Natural killer cell (primary cell): ENCODE results near the gene IL36RN. TPM values are rescaled to one million over a fixed set of nuclear protein-coding genes. Genes with fewer than 3 reads are reported as not detected.

ENCODE experiments used
- ATAC-seq, 3 donors: fragments of 150-1000 bp in 2 of 3; fragments of 200-7000 bp in 1 of 3; cut with Tn5 transposase; 1 replicate in 1 of 3; 2 replicates in 2 of 3; pipeline ENCODE4 v1.10.0; 2021; ENCODE audit warnings: mild to moderate bottlenecking in 2 of 3, moderate library complexity in 2 of 3
- DNase-seq, 2 donors: peaks; one replicate each; pipeline versions ENCODE4 v3.0.0 to v3.0.0-alpha.2; 2013 to 2021; ENCODE audit warnings: mixed read lengths in 1 of 2
- H3K27ac ChIP-seq: one replicate; pipeline ENCODE4 v1.5.1; 2013; ENCODE audit warnings: mild to moderate bottlenecking, low read length
- H3K27me3 ChIP-seq: one replicate; pipeline ENCODE4 v1.6.1; 2013; ENCODE audit warnings: low read length; ENCODE audit not compliant: control insufficient read depth, insufficient read depth
- H3K36me3 ChIP-seq: one replicate; pipeline ENCODE4 v1.6.1; 2013; ENCODE audit warnings: low read length; ENCODE audit not compliant: control insufficient read depth, insufficient read depth
- H3K4me1 ChIP-seq: one replicate; pipeline ENCODE4 v1.6.1; 2013; ENCODE audit warnings: low read length; ENCODE audit not compliant: control insufficient read depth, insufficient read depth
- H3K4me3 ChIP-seq: one replicate; pipeline ENCODE4 v1.5.1; 2013; ENCODE audit warnings: low read length
- H3K9me3 ChIP-seq: one replicate; pipeline ENCODE4 v1.6.1; 2013; ENCODE audit warnings: low read length; ENCODE audit not compliant: control insufficient read depth, insufficient read depth
- H3K27ac Mint-ChIP-seq, 2 donors: one replicate each; pipeline ENCODE4 v1.8.0; 2022; ENCODE audit warnings: mild to moderate bottlenecking in 2 of 2, mixed read lengths in 2 of 2, moderate library complexity in 1 of 2
- H3K27me3 Mint-ChIP-seq, 2 donors: one replicate each; pipeline ENCODE4 v1.8.0; 2022; ENCODE audit warnings: low read depth in 2 of 2, mixed read lengths in 2 of 2
- H3K36me3 Mint-ChIP-seq: one replicate; pipeline ENCODE4 v1.8.0; 2022; ENCODE audit warnings: mixed read lengths
- H3K4me1 Mint-ChIP-seq, 2 donors: one replicate each; pipeline ENCODE4 v1.8.0; 2022; ENCODE audit warnings: mixed read lengths in 2 of 2
- H3K4me3 Mint-ChIP-seq: one replicate; pipeline ENCODE4 v1.8.0; 2022; ENCODE audit warnings: mild to moderate bottlenecking, moderate library complexity, mixed read lengths
- H3K9me3 Mint-ChIP-seq, 2 donors: one replicate each; pipeline ENCODE4 v1.8.0; 2022; ENCODE audit warnings: mixed read lengths in 2 of 2
- CTCF ChIP-seq: fragments of 200-600 bp; IDR thresholded peaks from one replicate; pipeline ENCODE4 v1.8.0; 2022; ENCODE audit warnings: antibody characterized with exemption
- WGBS: methylation state at CpG from one replicate; pipeline ENCODE4 v1.1.7; 2013; ENCODE audit warnings: missing lambda C conversion rate; ENCODE audit not compliant: insufficient coverage; 5-methylcytosine and 5-hydroxymethylcytosine counted together
- intact Hi-C: fragments of 100-400 bp; cut with micrococcal nuclease; formaldehyde crosslinking; loops from one replicate; pipeline ENCODE4 v1.14.2; 2022
- total RNA-seq, 4 donors: library from RNA; stranded (reverse); fragments of 120-200 nt in 1 of 4; gene quantifications; one replicate each; pipeline versions ENCODE4 v1.2.3 to v1.2.4, GENCODE V29; 2013 to 2022

The IL36RN gene
- total RNA-seq, 3 donors from 2014 or later (not counting 1 experiment from before 2014, with no cell fraction given) = not detected

- Histone ChIP-seq H3K27me3 (peaks cover 3% of the 10 kb centered on the region), H3K4me1 (no peaks in the 10 kb centered on the region), H3K36me3 (no peaks in the 10 kb centered on the region), H3K4me3 (no peak overlapping the region), H3K27ac (no peak overlapping the region), H3K9me3 (peaks cover 8% of the 10 kb centered on the region)
- intact Hi-C loops = no loop called here
- 94% methylated on average over 2 of the region's 3 CpGs for WGBS
- H3K4me3 Mint-ChIP-seq = no peak overlapping the region
- H3K27me3 Mint-ChIP-seq = peaks cover 19 to 41% of the 10 kb centered on the region in 2 donors
- no peak for TF ChIP-seq CTCF
- peaks cover 7% of the 10 kb centered on the region for H3K36me3 Mint-ChIP-seq
- no peak for DNase-seq
- ATAC-seq = peak in 2 of 3 donors; percentile 24 to 42
- H3K4me1 Mint-ChIP-seq = peaks cover 9% of the 10 kb centered on the region in 2 donors
- no peak overlapping the region for H3K27ac Mint-ChIP-seq
- no peaks in the 10 kb centered on the region for H3K9me3 Mint-ChIP-seq
Observed at GRCh38 chr2:113053666-113054065, 5.3 kb upstream of the IL36RN start.

GRCh38 chr2:113054066-113054465 is 4.9 kb upstream of the IL36RN start:
- DNase-seq (no peak), ATAC-seq (no peak)
- no peak overlapping the region for H3K4me3 Mint-ChIP-seq
- Histone ChIP-seq H3K27me3 (peaks cover 3% of the 10 kb centered on the region), H3K9me3 (peaks cover 8% of the 10 kb centered on the region), H3K27ac (no peak overlapping the region), H3K36me3 (no peaks in the 10 kb centered on the region), H3K4me1 (no peaks in the 10 kb centered on the region), H3K4me3 (no peak overlapping the region)
- no peak overlapping the region for H3K27ac Mint-ChIP-seq
- peaks cover 7% of the 10 kb centered on the region for H3K36me3 Mint-ChIP-seq
- H3K27me3 Mint-ChIP-seq = peaks cover 19 to 41% of the 10 kb centered on the region in 2 donors
- TF ChIP-seq CTCF = no peak
- intact Hi-C loops = no loop called here
- no peaks in the 10 kb centered on the region for H3K9me3 Mint-ChIP-seq
- H3K4me1 Mint-ChIP-seq = peaks cover 9% of the 10 kb centered on the region in 2 donors

DNA sequence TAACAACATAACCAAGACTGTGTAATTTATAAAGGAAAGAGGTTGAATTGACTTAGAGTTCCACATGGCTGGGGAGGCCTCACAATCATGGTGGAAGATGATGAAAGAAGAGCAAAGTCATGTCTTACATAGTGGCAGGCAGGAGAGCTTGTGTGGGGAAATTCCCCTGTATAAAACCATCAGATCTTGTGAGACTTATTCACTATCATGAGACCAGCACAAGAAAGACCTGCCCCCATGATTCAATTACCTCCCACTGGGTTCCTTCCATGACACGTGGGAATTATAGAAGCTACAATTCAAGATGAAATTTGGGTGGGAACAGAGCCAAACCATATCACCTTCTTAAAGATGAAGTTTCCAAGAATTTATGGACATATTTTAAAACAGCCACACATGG is 2.5 kb upstream of the IL36RN start:
- intact Hi-C loops = no loop called here
- Histone ChIP-seq H3K4me3 (no peak overlapping the region), H3K27ac (no peak overlapping the region), H3K27me3 (peaks cover 3% of the 10 kb centered on the region), H3K36me3 (no peaks in the 10 kb centered on the region), H3K9me3 (peaks cover 4% of the 10 kb centered on the region), H3K4me1 (no peaks in the 10 kb centered on the region)
- peaks cover 14 to 41% of the 10 kb centered on the region in 2 donors for H3K27me3 Mint-ChIP-seq
- peaks cover 7% of the 10 kb centered on the region for H3K36me3 Mint-ChIP-seq
- DNase-seq = no peak
- H3K27ac Mint-ChIP-seq = no peak overlapping the region
- ATAC-seq = no peak
- no peak overlapping the region for H3K4me3 Mint-ChIP-seq
- H3K4me1 Mint-ChIP-seq = peaks cover 9% of the 10 kb centered on the region in 2 donors
- WGBS = 75% methylated on average over 1 of the region's 1 CpG
- no peaks in the 10 kb centered on the region for H3K9me3 Mint-ChIP-seq
- TF ChIP-seq CTCF = no peak

GRCh38 chr2:113057117-113057516 is 1.9 kb upstream of the IL36RN start:
- no peak for TF ChIP-seq CTCF
- Histone ChIP-seq H3K4me3 (no peak overlapping the region), H3K4me1 (no peaks in the 10 kb centered on the region), H3K36me3 (no peaks in the 10 kb centered on the region), H3K9me3 (peaks cover 4% of the 10 kb centered on the region), H3K27me3 (peaks cover 3% of the 10 kb centered on the region), H3K27ac (no peak overlapping the region)
- Mint-ChIP-seq H3K4me3 (no peak overlapping the region), H3K27ac (no peak overlapping the region), H3K36me3 (peaks cover 7% of the 10 kb centered on the region), H3K9me3 (no peaks in the 10 kb centered on the region), H3K27me3 (peaks cover 14 to 37% of the 10 kb centered on the region in 2 donors), H3K4me1 (peaks cover 9% of the 10 kb centered on the region in 2 donors)
- DNase-seq = no peak
- WGBS = 86% methylated on average over 1 of the region's 1 CpG
- ATAC-seq = no peak
- intact Hi-C loops = no loop called here
